Astrocyte (in vitro differentiated cells and primary cell): ENCODE data around the gene CCNB1IP1.

ENCODE experiments used
- CTCF ChIP-seq: IDR thresholded peaks from 2 replicates; pipeline ENCODE4 v1.5.1; 2011; ENCODE audit warnings: low read depth, mild to moderate bottlenecking, inconsistent platforms, low read length, moderate library complexity; ENCODE audit not compliant: insufficient read depth
- EZH2 ChIP-seq: IDR thresholded peaks from 2 replicates; pipeline ENCODE4 v1.6.1; 2012; ENCODE audit warnings: mild to moderate bottlenecking, low read length, inconsistent platforms; ENCODE audit not compliant: insufficient read depth

GRCh38 chr14:20306079-20306423 lies 27.0 kb downstream of the CCNB1IP1 start:
- TF ChIP-seq CTCF, result no peak
- TF ChIP-seq EZH2, result no peak
